ENCODE measurements around the gene OR5K3. TPM values are rescaled to one million over a fixed set of nuclear protein-coding genes. Genes with fewer than 3 reads are reported as not detected.

The OR5K3 gene, protein sequence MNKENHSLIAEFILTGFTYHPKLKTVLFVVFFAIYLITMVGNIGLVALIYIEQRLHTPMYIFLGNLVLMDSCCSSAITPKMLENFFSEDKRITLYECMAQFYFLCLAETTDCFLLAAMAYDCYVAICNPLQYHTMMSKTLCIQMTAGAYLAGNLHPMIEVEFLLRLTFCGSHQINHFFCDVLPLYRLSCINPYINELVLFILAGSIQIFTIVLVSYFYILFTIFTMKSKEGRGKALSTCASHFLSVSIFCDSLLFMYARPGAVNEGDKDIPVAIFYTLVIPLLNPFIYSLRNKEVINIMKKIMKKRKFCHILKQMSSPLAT
- not detected in 2 replicates for total RNA-seq

DNA sequence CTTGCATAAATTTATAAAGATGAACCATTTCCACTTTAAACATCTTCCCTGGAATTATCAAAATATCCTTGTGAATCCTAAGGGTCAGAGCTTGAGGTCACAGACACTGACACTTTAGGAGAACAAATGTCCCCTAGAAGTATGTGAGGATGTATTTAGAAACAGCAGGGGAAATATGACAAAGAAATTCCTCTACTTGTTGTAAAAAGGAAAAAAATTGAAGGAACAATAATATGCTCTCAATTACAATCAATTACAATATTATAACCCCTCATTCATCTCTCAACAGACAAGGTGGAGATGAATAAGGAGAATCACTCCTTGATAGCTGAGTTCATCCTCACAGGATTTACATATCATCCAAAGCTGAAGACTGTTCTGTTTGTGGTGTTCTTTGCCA lies at the start of gene OR5K3:
Gene OR5K3 (plus strand): TSS at position 301 of the 400 bp plus-strand sequence. CDS start 0 bp downstream, at position 301.

DNA sequence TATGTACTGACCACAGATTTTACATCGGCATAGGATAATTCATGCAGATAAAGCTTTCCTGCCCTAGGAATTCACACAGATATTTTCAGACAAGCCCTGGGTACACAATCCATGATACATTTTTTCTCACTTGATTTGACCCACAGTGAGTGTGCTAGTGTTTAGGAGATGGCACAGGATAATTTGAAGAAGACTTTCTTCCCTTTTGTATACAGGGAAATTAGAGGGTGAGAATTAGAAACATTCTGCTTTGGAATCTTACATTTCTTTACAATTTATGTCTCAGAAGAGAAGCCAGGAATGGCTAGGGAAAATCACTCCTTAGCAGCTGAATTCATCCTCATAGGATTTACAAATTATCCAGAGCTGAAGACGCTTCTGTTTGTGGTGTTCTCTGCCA lies 36.9 kb upstream of the OR5K3 start, which contains the start of gene OR5K4:
Gene OR5K4 (plus strand): TSS at position 301 of the 400 bp plus-strand sequence. CDS start 0 bp downstream, at position 301.

Other genes with a start within 250 kb of the OR5K3 start
- gene OR5H14, start 243.2 kb upstream of the OR5K3 start, total RNA-seq = not detected in 2 replicates
- gene OR5H15, start 224.0 kb upstream of the OR5K3 start, total RNA-seq = not detected in 2 replicates
- not detected in 2 replicates for gene OR5H6, start 126.4 kb upstream of the OR5K3 start, total RNA-seq
- gene OR5H2, start 108.2 kb upstream of the OR5K3 start, total RNA-seq = not detected in 2 replicates
- not detected in 2 replicates for gene OR5K4, start 36.8 kb upstream of the OR5K3 start, total RNA-seq
- gene OR5K1, start 72.5 kb downstream of the OR5K3 start, total RNA-seq = not detected in 2 replicates
- gene OR5K2, start 107.0 kb downstream of the OR5K3 start, total RNA-seq = not detected in 2 replicates
- 59.5 and 59.7 TPM in 2 replicates for gene CLDND1, start 132.2 kb downstream of the OR5K3 start, total RNA-seq
- not detected in 2 replicates for gene GPR15, start 141.3 kb downstream of the OR5K3 start, total RNA-seq
- gene CPOX, start 202.9 kb downstream of the OR5K3 start, total RNA-seq = 24.3 and 35.8 TPM in 2 replicates

Data from pericardium fibroblast (primary cell).